ENCODE data around the gene PKIG.
"Not testable (repeated sequence)": the region's sequence is repeated elsewhere in the genome, so short reads cannot be mapped to it uniquely, and the experiment has no call there.

The PKIG gene

DNA sequence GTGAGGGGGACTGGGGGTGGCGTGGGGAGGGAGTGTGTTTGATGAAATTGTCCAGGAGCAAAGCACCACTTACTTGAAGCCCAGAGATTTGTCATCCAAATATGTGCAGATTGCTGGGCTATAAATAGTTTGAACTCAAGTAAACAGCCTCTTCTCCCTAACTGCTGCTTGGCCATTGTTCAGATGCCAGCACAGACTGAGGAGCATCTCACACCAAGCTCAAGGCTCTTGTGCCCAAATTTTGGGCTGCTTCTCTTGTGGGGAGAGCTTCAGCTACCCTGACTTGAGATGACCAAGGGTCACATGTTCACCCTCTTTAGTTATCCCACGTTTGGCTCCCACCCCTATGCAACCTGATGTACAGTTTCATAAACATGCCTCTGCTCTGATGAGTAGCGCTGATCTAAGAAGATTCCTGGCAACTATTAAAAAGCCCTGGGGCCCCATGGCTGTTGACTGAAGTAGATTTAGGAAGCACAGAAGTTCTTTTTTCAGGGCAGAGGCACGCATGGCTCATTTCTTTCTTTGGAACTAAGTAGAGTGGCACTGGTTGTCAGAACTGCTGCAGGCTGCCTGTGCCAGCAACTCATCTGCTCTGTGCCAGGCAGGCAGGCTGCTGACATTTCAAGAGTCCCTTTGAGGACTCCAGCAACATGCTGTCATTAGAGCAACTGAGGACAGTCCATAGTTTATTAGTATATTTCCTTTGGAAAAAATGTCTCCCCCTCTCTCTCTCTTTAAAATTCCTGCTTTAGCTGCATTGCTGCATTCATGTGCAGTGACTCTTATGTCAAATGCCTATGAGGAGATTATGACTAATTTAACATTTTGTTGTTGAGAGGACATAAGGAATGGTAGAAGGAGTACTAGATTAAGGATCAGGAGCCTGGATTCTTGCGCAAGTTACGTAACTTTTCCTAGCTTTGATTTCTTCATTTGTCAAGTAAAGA is 9.6 kb upstream of the PKIG start:
- DNase-seq (ENCODE audit: low read depth in 2 of 2), result no peak

DNA sequence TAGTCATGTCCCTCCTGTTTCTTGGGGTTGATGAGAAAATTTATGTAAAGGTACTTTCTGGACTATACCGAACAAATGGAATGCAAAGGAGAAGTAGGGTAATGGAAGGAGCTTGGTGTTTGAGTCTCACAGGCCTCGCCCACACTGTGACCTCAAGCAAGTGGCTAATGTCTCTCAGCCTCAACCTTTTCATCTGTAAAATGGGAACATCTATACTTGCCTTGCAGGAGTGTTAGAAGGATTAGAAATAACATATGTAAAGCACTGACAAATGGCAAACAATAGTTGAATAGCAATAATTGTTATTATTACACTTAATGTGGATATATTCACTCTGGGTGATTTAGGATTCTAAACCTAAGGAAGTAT is 8.9 kb upstream of the PKIG start:
- no peak for DNase-seq (ENCODE audit: low read depth in 2 of 2)

DNA sequence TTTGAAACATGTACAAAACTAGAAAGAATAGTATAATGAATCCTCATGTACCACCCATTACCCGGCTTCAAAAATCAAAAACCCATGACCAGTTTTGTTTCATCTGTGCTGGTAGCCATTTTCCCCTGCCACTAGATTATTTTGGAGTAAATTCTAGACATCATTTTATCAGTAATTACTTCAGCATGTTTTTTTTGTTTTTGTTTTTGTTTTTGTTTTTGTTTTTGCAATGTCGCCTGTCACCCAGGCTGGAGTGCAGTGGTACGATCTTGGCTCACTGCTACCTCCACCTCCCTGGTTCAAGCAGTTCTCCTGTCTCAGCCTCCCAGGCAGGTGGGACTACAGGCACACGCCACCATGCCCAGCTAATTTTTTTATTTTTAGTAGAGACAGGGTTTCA is 8.0 kb upstream of the PKIG start:
- no peak for DNase-seq (ENCODE audit: low read depth in 2 of 2)

DNA sequence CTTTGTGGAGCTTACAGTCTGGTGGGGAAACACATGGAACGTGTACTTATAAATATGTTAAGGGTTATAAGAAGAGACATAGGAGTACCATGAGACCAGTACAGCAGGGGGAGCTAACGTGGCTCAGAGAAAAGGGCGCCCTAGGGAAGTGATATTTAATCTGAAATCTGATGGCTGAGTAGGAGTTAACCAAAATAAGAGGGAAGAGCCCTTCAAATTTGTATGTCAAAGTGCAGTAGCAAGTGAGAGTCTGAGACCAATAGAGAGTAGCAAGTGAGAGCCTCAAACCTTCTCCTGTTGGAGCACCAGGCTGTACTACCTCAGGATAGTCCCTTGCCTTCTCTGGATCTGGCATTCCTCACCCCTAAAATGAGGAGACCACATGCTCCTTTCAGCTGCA is 6.1 kb upstream of the PKIG start:
- DNase-seq (ENCODE audit: low read depth in 2 of 2), result no peak

GRCh38 chr20:44579313-44580081 is 2.9 kb upstream of the PKIG start:
- no peak for DNase-seq (ENCODE audit: low read depth in 2 of 2)

- no peak for DNase-seq (ENCODE audit: low read depth in 2 of 2)
Measured at GRCh38 chr20:44580581-44581268, 1.7 kb upstream of the PKIG start.

GRCh38 chr20:44581515-44581914 is 864 bp upstream of the PKIG start:
- no peak for DNase-seq (ENCODE audit: low read depth in 2 of 2)

DNA sequence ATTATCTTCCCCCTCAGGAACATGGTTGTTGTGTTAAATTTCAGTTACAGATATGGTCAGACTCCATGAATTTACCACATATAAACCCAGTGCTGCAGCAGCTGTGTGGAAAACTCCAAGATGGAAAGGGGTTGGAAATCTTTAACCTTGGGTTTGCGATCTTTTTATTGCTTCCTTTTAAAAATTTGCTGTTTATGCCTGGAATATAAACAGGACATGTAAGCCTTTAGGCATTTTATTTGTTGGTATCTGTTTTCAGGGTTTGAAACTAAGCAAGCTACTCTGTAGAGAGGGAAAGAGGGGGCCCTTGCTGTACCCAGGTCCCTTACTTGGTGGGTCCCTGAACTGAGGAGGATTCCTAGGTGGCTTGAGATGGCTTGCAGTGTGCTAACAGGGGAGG is 778 bp downstream of the PKIG start:
- no peak for DNase-seq (ENCODE audit: low read depth in 2 of 2)

DNA sequence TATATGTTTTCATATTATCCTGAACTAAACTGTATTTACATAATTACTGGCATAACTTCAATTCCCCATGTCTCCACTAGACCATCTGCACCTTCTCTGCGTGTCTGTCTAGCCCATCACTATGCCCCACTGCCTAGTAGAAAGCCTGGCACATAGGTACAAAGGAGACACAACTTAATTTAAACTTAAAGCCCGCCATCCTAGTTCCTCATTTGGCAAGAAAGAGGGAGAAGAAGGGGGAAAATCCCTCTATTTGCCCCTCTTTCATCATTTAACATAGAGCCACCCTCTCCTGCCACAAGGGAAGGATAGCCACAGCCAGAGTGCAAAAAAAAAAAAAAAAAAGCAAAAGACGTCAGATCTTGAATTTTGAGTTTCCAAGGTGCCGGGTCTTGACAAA is 1.8 kb downstream of the PKIG start:
- DNase-seq (ENCODE audit: low read depth in 2 of 2), result no peak

DNA sequence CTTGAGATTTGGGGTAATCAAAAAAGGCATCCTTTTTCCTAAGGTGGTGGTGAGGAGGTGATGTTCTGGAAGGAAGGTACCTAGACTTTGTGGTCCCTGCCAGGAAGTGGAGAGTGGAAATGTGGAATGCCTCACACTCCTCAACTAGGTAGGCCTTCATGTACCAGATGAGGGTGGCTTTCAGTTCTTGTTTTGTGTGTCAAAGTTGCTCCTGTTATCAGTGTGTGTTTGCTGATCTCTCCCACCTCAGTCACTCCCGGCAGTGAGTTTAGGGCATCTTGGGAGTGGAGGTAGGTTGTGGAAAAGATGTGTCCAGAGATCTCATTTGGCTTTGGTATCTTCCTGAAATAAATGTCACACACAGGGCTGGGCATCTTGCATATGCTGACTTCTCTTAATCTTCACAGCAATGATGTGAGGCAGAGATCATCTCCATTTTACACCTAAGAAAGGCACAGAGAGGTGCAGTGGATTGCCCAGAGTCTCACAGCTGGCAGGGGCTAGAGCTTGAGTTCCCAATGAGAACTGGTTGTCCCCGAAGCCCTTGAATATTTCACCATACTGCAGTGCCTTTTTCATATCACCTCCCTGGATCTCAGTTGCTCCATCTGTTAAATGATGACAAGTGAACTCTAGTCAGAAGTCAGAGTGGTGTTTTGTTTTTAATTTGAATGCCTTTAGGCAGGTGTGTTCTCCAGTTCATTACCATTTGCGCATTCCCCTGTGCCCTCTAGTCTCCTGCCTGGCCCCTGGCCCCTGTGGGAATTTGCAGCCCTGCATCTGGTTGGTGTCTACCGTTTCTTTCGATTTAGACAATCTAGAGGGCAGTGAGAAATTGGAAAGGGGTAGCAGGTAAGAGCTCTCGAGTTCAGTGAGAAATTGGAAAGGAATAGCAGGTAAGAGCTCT is 2.9 kb downstream of the PKIG start:
- no peak for DNase-seq (ENCODE audit: low read depth in 2 of 2)

DNA sequence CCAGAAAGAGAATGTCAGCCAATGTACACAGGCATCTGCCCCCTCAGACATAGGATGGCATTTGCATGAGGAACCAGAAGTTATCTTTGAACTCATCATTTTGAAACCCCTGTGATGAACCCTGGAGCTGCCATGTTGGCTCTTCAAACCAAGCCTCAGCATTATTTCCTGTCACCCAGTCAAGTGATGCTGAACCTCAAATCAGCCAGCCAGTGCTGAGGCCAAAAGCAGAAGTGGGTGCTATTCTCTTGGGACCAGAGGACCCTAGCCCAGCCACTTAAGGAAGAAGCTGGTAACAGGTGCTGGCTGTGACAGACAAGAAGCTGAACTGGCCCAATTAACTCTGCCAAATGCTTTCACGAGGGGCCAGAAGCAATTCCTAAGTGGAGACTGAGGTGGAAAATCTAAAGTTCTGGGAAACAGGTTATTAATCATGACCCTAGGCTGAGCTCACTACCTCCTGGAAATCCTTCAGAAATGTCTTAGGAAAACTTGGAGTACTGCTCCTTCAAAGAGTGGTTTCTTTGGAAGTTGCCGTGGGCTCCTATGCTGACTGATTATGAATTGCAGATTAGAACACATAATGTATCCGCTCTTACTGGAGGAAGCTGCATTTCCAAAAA is 4.0 kb downstream of the PKIG start:
- DNase-seq (ENCODE audit: low read depth in 2 of 2), result no peak

- no peak for DNase-seq (ENCODE audit: low read depth in 2 of 2)
Measured at GRCh38 chr20:44587035-44587980, 4.9 kb downstream of the PKIG start.

GRCh38 chr20:44588321-44588720 is 5.9 kb downstream of the PKIG start:
- DNase-seq (ENCODE audit: low read depth in 2 of 2), result not testable (repeated sequence)

- DNase-seq (ENCODE audit: low read depth in 2 of 2), result no peak
Measured at GRCh38 chr20:44589537-44589936, 7.2 kb downstream of the PKIG start.

GRCh38 chr20:44590980-44591778 is 8.8 kb downstream of the PKIG start:
- no peak for DNase-seq (ENCODE audit: low read depth in 2 of 2)

- no peak for DNase-seq (ENCODE audit: low read depth in 2 of 2)
Measured at GRCh38 chr20:44592366-44592765, 10.0 kb downstream of the PKIG start.

GRCh38 chr20:44593751-44594150 is 11.4 kb downstream of the PKIG start:
- no peak for DNase-seq (ENCODE audit: low read depth in 2 of 2)

DNA sequence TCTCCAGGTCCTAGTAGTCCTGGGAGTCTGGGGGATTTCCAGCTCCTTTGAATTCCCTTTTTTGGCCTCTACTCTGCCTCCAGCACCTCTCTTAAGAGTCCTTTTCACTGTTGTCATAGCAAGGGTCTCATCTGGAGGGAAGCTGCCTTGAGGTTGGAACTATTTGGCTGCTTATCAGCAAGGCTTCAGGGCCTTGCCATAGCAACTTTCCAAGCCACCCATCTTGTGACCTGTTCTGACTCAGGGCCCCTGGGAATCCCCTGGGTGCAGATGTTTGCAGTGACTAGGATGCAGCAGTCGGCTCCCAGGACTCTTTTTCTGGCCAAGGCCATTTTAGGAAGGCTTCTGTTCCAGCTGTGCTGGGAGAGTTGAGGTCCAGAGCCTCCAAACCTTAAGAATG is 12.4 kb downstream of the PKIG start:
- DNase-seq (ENCODE audit: low read depth in 2 of 2), result no peak

- no peak for DNase-seq (ENCODE audit: low read depth in 2 of 2)
Measured at GRCh38 chr20:44596010-44596409, 13.6 kb downstream of the PKIG start.
